LNCaP clone FGC (cell line): ENCODE data around the gene ZP4.

Source experiments
- DNase-seq: peaks from one replicate; pipeline ENCODE4 v3.0.0-alpha.2; 2011; ENCODE audit warnings: low read depth
- H3K4me3 ChIP-seq: 2 replicates; pipeline ENCODE4 v1.5.1; 2011; ENCODE audit warnings: mild to moderate bottlenecking, low read depth, low read length, control low read depth
- CTCF ChIP-seq: IDR thresholded peaks from 2 replicates; pipeline ENCODE4 v1.5.1; 2012; ENCODE audit warnings: mild to moderate bottlenecking; ENCODE audit not compliant: control insufficient read depth, insufficient read depth; ENCODE audit errors: extremely low read depth

ZP4 gene

GRCh38 chr1:237895630-237896029 is 4.9 kb upstream of the ZP4 start:
- no peak for TF ChIP-seq CTCF
- no peak for DNase-seq
- H3K4me3 ChIP-seq = no peak overlapping the region

GRCh38 chr1:237894131-237894530 is 3.4 kb upstream of the ZP4 start:
- TF ChIP-seq CTCF = no peak
- no peak overlapping the region for H3K4me3 ChIP-seq
- no peak for DNase-seq

GRCh38 chr1:237891979-237892378 is 1.3 kb upstream of the ZP4 start:
- TF ChIP-seq CTCF = no peak
- no peak for DNase-seq
- no peak overlapping the region for H3K4me3 ChIP-seq

GRCh38 chr1:237891266-237891665 is 544 bp upstream of the ZP4 start:
- no peak for DNase-seq
- no peak for TF ChIP-seq CTCF
- H3K4me3 ChIP-seq = no peak overlapping the region

- no peak for TF ChIP-seq CTCF
- no peak overlapping the region for H3K4me3 ChIP-seq
Measured at GRCh38 chr1:237890416-237890815, 306 bp downstream of the ZP4 start.

GRCh38 chr1:237888143-237888542 is 2.6 kb downstream of the ZP4 start:
- no peak overlapping the region for H3K4me3 ChIP-seq
- DNase-seq = no peak
- no peak for TF ChIP-seq CTCF

More at GRCh38 chr1:237890416-237890815, 306 bp downstream of the ZP4 start:
- no peak for DNase-seq

- no peak for DNase-seq
- H3K4me3 ChIP-seq = no peak overlapping the region
- no peak for TF ChIP-seq CTCF
Measured at GRCh38 chr1:237887542-237887941, 3.2 kb downstream of the ZP4 start.
